ENCODE measurements around the gene SEPTIN12.

SEPTIN12 gene

DNA sequence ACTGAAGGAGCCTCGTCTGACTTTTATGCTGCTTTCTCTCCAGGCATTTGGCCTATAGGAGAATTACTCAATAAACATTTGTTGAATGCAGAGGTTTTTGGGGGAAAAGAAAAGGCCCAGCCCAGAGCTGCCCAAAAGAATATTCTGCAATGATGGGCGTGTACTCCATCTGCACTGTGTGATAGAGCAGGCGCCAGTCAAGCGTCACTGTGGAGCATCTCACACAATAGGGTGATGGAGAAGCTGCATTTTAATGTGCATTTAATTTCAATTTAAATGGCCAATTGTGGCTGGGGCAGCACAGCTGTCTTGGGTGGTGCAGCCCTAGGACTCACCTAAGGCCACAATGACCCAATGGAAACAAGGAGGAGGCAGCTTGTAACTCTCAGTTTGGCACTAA lies 38.4 kb upstream of the SEPTIN12 start:
- TF ChIP-seq TAF1 (IDR thresholded peaks at IDR 0.05; ENCODE audit: borderline replicate concordance, insufficient read depth, low read length), result no peak
- TF ChIP-seq, protein P1, sequence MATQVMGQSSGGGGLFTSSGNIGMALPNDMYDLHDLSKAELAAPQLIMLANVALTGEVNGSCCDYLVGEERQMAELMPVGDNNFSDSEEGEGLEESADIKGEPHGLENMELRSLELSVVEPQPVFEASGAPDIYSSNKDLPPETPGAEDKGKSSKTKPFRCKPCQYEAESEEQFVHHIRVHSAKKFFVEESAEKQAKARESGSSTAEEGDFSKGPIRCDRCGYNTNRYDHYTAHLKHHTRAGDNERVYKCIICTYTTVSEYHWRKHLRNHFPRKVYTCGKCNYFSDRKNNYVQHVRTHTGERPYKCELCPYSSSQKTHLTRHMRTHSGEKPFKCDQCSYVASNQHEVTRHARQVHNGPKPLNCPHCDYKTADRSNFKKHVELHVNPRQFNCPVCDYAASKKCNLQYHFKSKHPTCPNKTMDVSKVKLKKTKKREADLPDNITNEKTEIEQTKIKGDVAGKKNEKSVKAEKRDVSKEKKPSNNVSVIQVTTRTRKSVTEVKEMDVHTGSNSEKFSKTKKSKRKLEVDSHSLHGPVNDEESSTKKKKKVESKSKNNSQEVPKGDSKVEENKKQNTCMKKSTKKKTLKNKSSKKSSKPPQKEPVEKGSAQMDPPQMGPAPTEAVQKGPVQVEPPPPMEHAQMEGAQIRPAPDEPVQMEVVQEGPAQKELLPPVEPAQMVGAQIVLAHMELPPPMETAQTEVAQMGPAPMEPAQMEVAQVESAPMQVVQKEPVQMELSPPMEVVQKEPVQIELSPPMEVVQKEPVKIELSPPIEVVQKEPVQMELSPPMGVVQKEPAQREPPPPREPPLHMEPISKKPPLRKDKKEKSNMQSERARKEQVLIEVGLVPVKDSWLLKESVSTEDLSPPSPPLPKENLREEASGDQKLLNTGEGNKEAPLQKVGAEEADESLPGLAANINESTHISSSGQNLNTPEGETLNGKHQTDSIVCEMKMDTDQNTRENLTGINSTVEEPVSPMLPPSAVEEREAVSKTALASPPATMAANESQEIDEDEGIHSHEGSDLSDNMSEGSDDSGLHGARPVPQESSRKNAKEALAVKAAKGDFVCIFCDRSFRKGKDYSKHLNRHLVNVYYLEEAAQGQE (IDR thresholded peaks at IDR 0.05; ENCODE audit: insufficient read depth in 1 of 2, low read depth in 2 of 2, low read length in 2 of 2), result no peak
- TF ChIP-seq FOXP2 (optimal IDR thresholded peaks at IDR 0.05; ENCODE audit: borderline replicate concordance, extremely low read depth, extremely low read length, insufficient read depth), result no peak
- no peak for TF ChIP-seq SIN3A (IDR thresholded peaks at IDR 0.05; ENCODE audit: borderline replicate concordance, insufficient read depth, low read length)
- no peak for TF ChIP-seq POLR2AphosphoS5 (IDR thresholded peaks at IDR 0.05; ENCODE audit: low read depth, low read length)

DNA sequence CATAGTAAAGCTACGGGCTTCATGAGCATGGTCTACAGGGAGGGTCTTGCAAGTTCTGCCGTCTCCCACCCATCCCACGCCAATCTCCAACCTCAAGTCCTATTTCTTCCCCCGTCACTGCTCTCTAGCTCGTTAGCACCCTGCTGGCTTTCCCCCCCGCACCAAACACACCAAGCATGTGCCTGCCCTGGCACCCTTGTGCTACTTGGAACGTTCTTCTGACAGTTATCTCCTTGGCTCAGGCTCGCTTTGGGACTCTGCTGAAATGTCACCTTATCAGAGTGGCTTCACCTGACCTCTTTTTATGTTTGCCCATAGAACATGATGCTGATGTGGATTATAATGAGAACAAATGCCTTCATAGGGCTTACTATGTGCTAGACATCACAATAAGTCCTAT lies 37.1 kb upstream of the SEPTIN12 start:
- TF ChIP-seq FOXP2 (optimal IDR thresholded peaks at IDR 0.05; ENCODE audit: borderline replicate concordance, extremely low read depth, extremely low read length, insufficient read depth) (no peak), POLR2AphosphoS5 (IDR thresholded peaks at IDR 0.05; ENCODE audit: low read depth, low read length) (no peak)
- TF ChIP-seq, protein P1 (IDR thresholded peaks at IDR 0.05; ENCODE audit: insufficient read depth in 1 of 2, low read depth in 2 of 2, low read length in 2 of 2), result no peak

DNA sequence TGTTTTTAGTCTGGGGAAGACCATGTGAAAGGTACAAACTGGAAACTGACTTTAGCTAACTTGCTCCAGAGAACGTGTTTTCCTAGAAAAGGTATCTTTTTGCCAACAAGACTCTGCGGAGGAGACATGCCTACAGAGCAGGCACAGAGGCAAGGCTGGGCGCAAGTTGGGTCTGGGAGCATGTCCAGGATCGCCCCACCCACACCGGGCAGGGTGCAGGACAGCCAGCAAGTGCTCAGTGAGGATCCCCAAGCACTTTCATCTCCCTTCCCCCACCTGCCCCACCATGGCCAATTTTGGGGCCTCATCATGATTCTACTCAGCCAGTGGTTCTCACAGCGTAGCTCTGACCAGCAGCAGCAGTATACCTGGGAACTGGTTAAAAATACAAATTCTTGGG lies 32.5 kb upstream of the SEPTIN12 start:
- no peak for TF ChIP-seq POLR2AphosphoS5 (IDR thresholded peaks at IDR 0.05; ENCODE audit: low read depth, low read length)

- TF ChIP-seq FOXP2 (optimal IDR thresholded peaks at IDR 0.05; ENCODE audit: borderline replicate concordance, extremely low read depth, extremely low read length, insufficient read depth), result no peak
- no peak for TF ChIP-seq POLR2AphosphoS5 (IDR thresholded peaks at IDR 0.05; ENCODE audit: low read depth, low read length)
- TF ChIP-seq, protein P1 (IDR thresholded peaks at IDR 0.05; ENCODE audit: insufficient read depth in 1 of 2, low read depth in 2 of 2, low read length in 2 of 2), result no peak
- no peak for TF ChIP-seq TAF1 (IDR thresholded peaks at IDR 0.05; ENCODE audit: borderline replicate concordance, insufficient read depth, low read length)
- TF ChIP-seq SIN3A (IDR thresholded peaks at IDR 0.05; ENCODE audit: borderline replicate concordance, insufficient read depth, low read length), result no peak
Observed at GRCh38 chr16:4814542-4815173, 26.5 kb upstream of the SEPTIN12 start.

GRCh38 chr16:4814046-4814445 lies 25.9 kb upstream of the SEPTIN12 start:
- TF ChIP-seq, protein P1 (IDR thresholded peaks at IDR 0.05; ENCODE audit: insufficient read depth in 1 of 2, low read depth in 2 of 2, low read length in 2 of 2), result no peak
- no peak for TF ChIP-seq POLR2AphosphoS5 (IDR thresholded peaks at IDR 0.05; ENCODE audit: low read depth, low read length)
- no peak for TF ChIP-seq SIN3A (IDR thresholded peaks at IDR 0.05; ENCODE audit: borderline replicate concordance, insufficient read depth, low read length)
- TF ChIP-seq TAF1 (IDR thresholded peaks at IDR 0.05; ENCODE audit: borderline replicate concordance, insufficient read depth, low read length), result no peak
- TF ChIP-seq FOXP2 (optimal IDR thresholded peaks at IDR 0.05; ENCODE audit: borderline replicate concordance, extremely low read depth, extremely low read length, insufficient read depth), result no peak
